ENCODE data around the gene MMP24OS.

GRCh38 chr20:35284267-35284991 is 6.5 kb upstream of the MMP24OS start, which contains the start of gene EIF6:
- TF ChIP-seq CTCF (conservative IDR thresholded peaks at IDR 0.05; ENCODE audit: low read depth, low read length) (no peak), ELK1 (IDR thresholded peaks at IDR 0.05; ENCODE audit: borderline replicate concordance, low read depth, low read length) (peak; percentile 55; the same call in 1 of the 2 replicates), POLR2A (IDR thresholded peaks at IDR 0.05; ENCODE audit: low read depth, low read length) (peak; percentile 86), CEBPB (IDR thresholded peaks at IDR 0.05; ENCODE audit: low read depth, low read length) (no peak), USF2 (IDR thresholded peaks at IDR 0.05; ENCODE audit: low read depth, low read length) (no peak), RFX5 (IDR thresholded peaks at IDR 0.05; ENCODE audit: low read depth, low read length) (no peak)
